SK-N-SH (cell line): ENCODE results near the gene KCNJ12. TPM values are rescaled to one million over a fixed set of nuclear protein-coding genes. Genes with fewer than 3 reads are reported as not detected.
"Not testable (repeated sequence)": the region's sequence is repeated elsewhere in the genome, so short reads cannot be mapped to it uniquely, and the experiment has no call there.

Experiments used
- CTCF ChIA-PET: fragments of 300-600, 350-600 bp; formaldehyde crosslinking; extraction: SDS; loops from one replicate; lab custom pipeline; 2021; lab: Yijun Ruan, JAX
- POLR2A ChIA-PET: fragments of 350-600 bp; sonication (Branson Sonifier 250); formaldehyde crosslinking; extraction: SDS; loops from one replicate; lab custom pipeline; 2020; ENCODE audit warnings: antibody characterized with exemption, inconsistent platforms; lab: Yijun Ruan, JAX
- DNase-seq: peaks from one replicate; pipeline ENCODE4 v3.0.0; 2012
- H2AFZ ChIP-seq: fragments of 200-600 bp; sonication (generic); 2 replicates; pipeline ENCODE4 v1.8.1; 2016; ENCODE audit warnings: antibody characterized with exemption, mild to moderate bottlenecking, low read depth
- H3F3A ChIP-seq: fragments of 200-600 bp; sonication (generic); replicated peaks from 2 replicates; pipeline ENCODE3; 2016; ENCODE audit warnings: antibody characterized with exemption, mild to moderate bottlenecking; ENCODE audit not compliant: insufficient read depth
- H3K27ac ChIP-seq, 2 experiments: fragments of 200-500 bp in 1 of 2; fragments of 200-600 bp in 1 of 2; sonication (Bioruptor generic) in 1 of 2; sonication (generic), shearing (Covaris generic) in 1 of 2; 2 replicates each; pipeline versions ENCODE4 v1.5.1 to v1.6.1; 2014 to 2016; ENCODE audit warnings: low read depth in 2 of 2, inconsistent platforms in 1 of 2, low read length in 1 of 2, mild to moderate bottlenecking in 1 of 2, mixed read lengths in 1 of 2
- H3K27me3 ChIP-seq: fragments of 200-600 bp; sonication (generic), shearing (Covaris generic); 2 replicates; pipeline ENCODE4 v1.6.1; 2016; ENCODE audit warnings: mixed run types; ENCODE audit not compliant: insufficient read depth
- H3K36me3 ChIP-seq, 2 experiments: fragments of 200-500 bp in 1 of 2; fragments of 200-600 bp in 1 of 2; sonication (Bioruptor generic) in 1 of 2; sonication (generic) in 1 of 2; replicated peaks in 1 of 2; 2 replicates each; pipeline versions ENCODE3 to v1.5.1; 2014 to 2016; ENCODE audit warnings: low read length in 1 of 2, mild to moderate bottlenecking in 1 of 2; ENCODE audit not compliant: insufficient read depth in 2 of 2, control insufficient read depth in 1 of 2
- H3K4me1 ChIP-seq, 2 experiments: fragments of 200-500 bp in 1 of 2; fragments of 200-600 bp in 1 of 2; sonication (Bioruptor generic) in 1 of 2; sonication (generic), shearing (Covaris generic) in 1 of 2; 2 replicates each; pipeline versions ENCODE4 v1.5.1 to v1.6.1; 2014 to 2016; ENCODE audit warnings: low read depth in 1 of 2, low read length in 1 of 2, mixed run types in 1 of 2; ENCODE audit not compliant: insufficient read depth in 2 of 2, control insufficient read depth in 1 of 2
- H3K4me2 ChIP-seq: fragments of 200-600 bp; sonication (generic), shearing (Covaris generic); 2 replicates; pipeline ENCODE4 v1.6.1; 2017; ENCODE audit warnings: mixed run types
- H3K4me3 ChIP-seq, 2 experiments: fragments of 200-500 bp in 1 of 2; fragments of 200-600 bp in 1 of 2; sonication (Bioruptor generic) in 1 of 2; sonication (generic), shearing (Covaris generic) in 1 of 2; 2 replicates each; pipeline versions ENCODE4 v1.5.1 to v1.8.1; 2014 to 2016; ENCODE audit warnings: low read depth in 2 of 2, inconsistent platforms in 1 of 2, low read length in 1 of 2, mild to moderate bottlenecking in 1 of 2, mixed read lengths in 1 of 2, moderate library complexity in 1 of 2
- H3K79me2 ChIP-seq: fragments of 200-600 bp; sonication (generic); 2 replicates; pipeline ENCODE4 v1.8.1; 2017; ENCODE audit warnings: mild to moderate bottlenecking; ENCODE audit not compliant: insufficient read depth
- H3K9ac ChIP-seq: fragments of 200-600 bp; sonication (generic); 2 replicates; pipeline ENCODE4 v1.6.1; 2017; ENCODE audit warnings: mixed run types
- H3K9me2 ChIP-seq: fragments of 200-600 bp; sonication (generic); 2 replicates; pipeline ENCODE4 v1.6.1; 2017; ENCODE audit warnings: mixed run types
- H3K9me3 ChIP-seq: fragments of 200-600 bp; sonication (generic); 2 replicates; pipeline ENCODE4 v1.6.1; 2017; ENCODE audit warnings: mixed run types, mild to moderate bottlenecking, moderate library complexity
- H4K20me1 ChIP-seq: fragments of 200-600 bp; sonication (generic); 2 replicates; pipeline ENCODE4 v1.6.1; 2017; ENCODE audit warnings: mild to moderate bottlenecking, mixed run types; ENCODE audit not compliant: insufficient read depth
- WGBS: methylation state at CpG from one replicate; pipeline ENCODE4 v1.1.6; 2017; ENCODE audit warnings: low lambda C conversion rate; 5-methylcytosine and 5-hydroxymethylcytosine counted together
- polyA plus RNA-seq, 3 experiments: library from polyadenylated mRNA; depleted of rRNA; stranded (reverse); fragments of >200 nt; gene quantifications; 2 replicates each; pipeline ENCODE4 v1.2.3, GENCODE V29; 2012

The KCNJ12 gene
- polyA plus RNA-seq, 1 of the 3 experiments (the other 2 are of a cell fraction): 0.36 TPM

GRCh38 chr17:21404956-21405731 is 29.0 kb downstream of the KCNJ12 start:
- H3K27me3 ChIP-seq, CTCF ChIA-PET: not testable (repeated sequence)

GRCh38 chr17:21405904-21406400 is 29.8 kb downstream of the KCNJ12 start:
- H3K9me3 ChIP-seq, H3K27me3 ChIP-seq, H3K36me3 ChIP-seq, H3F3A ChIP-seq, DNase-seq, H3K79me2 ChIP-seq, H3K4me3 ChIP-seq, POLR2A ChIA-PET, H3K4me2 ChIP-seq, CTCF ChIA-PET, H3K9me2 ChIP-seq, H3K4me1 ChIP-seq, H4K20me1 ChIP-seq, H3K9ac ChIP-seq, H3K27ac ChIP-seq, H2AFZ ChIP-seq: not testable (repeated sequence)
- WGBS: 51% methylated on average over 3 of the region's 7 CpGs

More at GRCh38 chr17:21404956-21405731, 29.0 kb downstream of the KCNJ12 start:
- H3K27ac ChIP-seq, H4K20me1 ChIP-seq, H3K4me1 ChIP-seq, POLR2A ChIA-PET, H3K9me3 ChIP-seq, DNase-seq, H3K4me2 ChIP-seq, H3K9me2 ChIP-seq, H2AFZ ChIP-seq, H3K36me3 ChIP-seq, H3K4me3 ChIP-seq, H3F3A ChIP-seq, H3K9ac ChIP-seq, H3K79me2 ChIP-seq: not testable (repeated sequence)
- 46% methylated on average over 10 of the region's 26 CpGs for WGBS

GRCh38 chr17:21406616-21407404 is 30.7 kb downstream of the KCNJ12 start:
- H3K27me3 ChIP-seq, H3K27ac ChIP-seq, H3K79me2 ChIP-seq, H3K9ac ChIP-seq, H3K4me2 ChIP-seq, H3K36me3 ChIP-seq, H4K20me1 ChIP-seq, H3K9me2 ChIP-seq, POLR2A ChIA-PET, CTCF ChIA-PET, DNase-seq, H2AFZ ChIP-seq, H3K4me1 ChIP-seq, H3K9me3 ChIP-seq, H3K4me3 ChIP-seq, H3F3A ChIP-seq: not testable (repeated sequence)
- WGBS: 30% methylated on average over 4 of the region's 5 CpGs

- CTCF ChIA-PET, H3K79me2 ChIP-seq, H3K36me3 ChIP-seq, DNase-seq, H4K20me1 ChIP-seq, H3K27ac ChIP-seq, H3K9ac ChIP-seq, H3K4me1 ChIP-seq, POLR2A ChIA-PET, H2AFZ ChIP-seq, H3K9me2 ChIP-seq, H3F3A ChIP-seq, H3K4me2 ChIP-seq, H3K9me3 ChIP-seq, H3K27me3 ChIP-seq, H3K4me3 ChIP-seq: not testable (repeated sequence)
- 40% methylated on average over 1 of the region's 1 CpG for WGBS
Observed at GRCh38 chr17:21407752-21408151, 31.6 kb downstream of the KCNJ12 start.

- POLR2A ChIA-PET, CTCF ChIA-PET: not testable (repeated sequence)
- 51% methylated on average over 3 of the region's 3 CpGs for WGBS
Observed at GRCh38 chr17:21408224-21408623, 32.1 kb downstream of the KCNJ12 start.

GRCh38 chr17:21408766-21409300 is 32.7 kb downstream of the KCNJ12 start:
- H2AFZ ChIP-seq, POLR2A ChIA-PET, CTCF ChIA-PET, H3K9me2 ChIP-seq, H3K27ac ChIP-seq, H3K27me3 ChIP-seq, H3K4me2 ChIP-seq, DNase-seq, H3F3A ChIP-seq, H3K79me2 ChIP-seq, H3K9ac ChIP-seq, H3K4me3 ChIP-seq, H3K9me3 ChIP-seq, H4K20me1 ChIP-seq, H3K4me1 ChIP-seq, H3K36me3 ChIP-seq: not testable (repeated sequence)
- 41% methylated on average over 7 of the region's 7 CpGs for WGBS

More at GRCh38 chr17:21408224-21408623, 32.1 kb downstream of the KCNJ12 start:
- H3K36me3 ChIP-seq, H3K27me3 ChIP-seq, H3K9me3 ChIP-seq, H3K4me1 ChIP-seq, H3K9me2 ChIP-seq, H3K4me3 ChIP-seq, H4K20me1 ChIP-seq, H3K9ac ChIP-seq, H3K79me2 ChIP-seq, H3K4me2 ChIP-seq, DNase-seq, H2AFZ ChIP-seq, H3K27ac ChIP-seq, H3F3A ChIP-seq: not testable (repeated sequence)
